Measurements from ENCODE around the gene PRKCQ.

PRKCQ gene

GRCh38 chr10:6579904-6580278, at the start of gene PRKCQ:
PRKCQ (minus strand) TSS chr10:6580276; CDS start chr10:6515135, 65,141 bp downstream.
- in situ Hi-C loops (cut with MboI; ENCODE audit: low sequenced_read_pairs), result no loop called here

DNA sequence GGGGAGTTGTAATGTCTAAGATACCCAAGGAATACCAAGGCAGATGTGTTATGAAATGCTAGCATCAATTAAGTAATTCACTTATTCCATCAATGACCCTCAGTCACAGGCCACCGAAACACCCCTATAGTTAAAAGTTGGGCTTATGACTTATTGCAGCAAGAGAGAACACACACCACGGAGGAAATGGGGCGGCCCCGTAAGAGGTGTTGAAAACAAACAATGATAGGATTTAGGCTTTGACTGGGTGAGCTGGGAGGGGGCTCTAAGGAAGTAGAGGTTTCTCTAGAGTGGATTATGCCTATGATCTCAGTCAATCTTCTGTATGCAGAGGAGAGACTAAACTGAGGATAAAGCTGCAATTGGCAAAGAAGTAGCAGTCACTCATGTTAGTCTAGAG, 45.4 kb upstream of the PRKCQ start:
- in situ Hi-C loops (cut with MboI; ENCODE audit: low sequenced_read_pairs), result no loop called here

DNA sequence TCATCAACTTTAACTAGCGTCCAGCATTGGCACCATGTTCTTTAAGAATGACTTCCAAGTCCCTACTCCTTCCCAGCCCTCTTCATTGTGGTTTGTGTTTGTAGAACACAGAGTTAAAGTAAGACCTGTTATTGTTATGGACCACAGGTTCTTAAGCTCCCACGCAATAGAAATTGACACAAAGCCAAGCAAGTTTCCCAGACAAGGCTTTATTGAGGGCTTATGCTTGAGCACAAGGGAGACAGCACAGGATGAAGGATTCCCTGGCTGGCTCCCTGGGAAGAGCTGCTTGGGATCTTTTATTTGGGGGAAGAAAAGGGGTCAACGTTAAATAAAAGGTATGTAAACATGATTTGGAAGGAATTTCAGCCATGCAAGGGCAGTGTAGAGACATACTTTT, 44.3 kb upstream of the PRKCQ start:
- in situ Hi-C loops (cut with MboI; ENCODE audit: low sequenced_read_pairs), result no loop called here

GRCh38 chr10:6622921-6623320, 42.8 kb upstream of the PRKCQ start:
- in situ Hi-C loops (cut with MboI; ENCODE audit: low sequenced_read_pairs), result no loop called here

- in situ Hi-C loops (cut with MboI; ENCODE audit: low sequenced_read_pairs), result no loop called here
Measured at GRCh38 chr10:6621536-6621935, 41.5 kb upstream of the PRKCQ start.

DNA sequence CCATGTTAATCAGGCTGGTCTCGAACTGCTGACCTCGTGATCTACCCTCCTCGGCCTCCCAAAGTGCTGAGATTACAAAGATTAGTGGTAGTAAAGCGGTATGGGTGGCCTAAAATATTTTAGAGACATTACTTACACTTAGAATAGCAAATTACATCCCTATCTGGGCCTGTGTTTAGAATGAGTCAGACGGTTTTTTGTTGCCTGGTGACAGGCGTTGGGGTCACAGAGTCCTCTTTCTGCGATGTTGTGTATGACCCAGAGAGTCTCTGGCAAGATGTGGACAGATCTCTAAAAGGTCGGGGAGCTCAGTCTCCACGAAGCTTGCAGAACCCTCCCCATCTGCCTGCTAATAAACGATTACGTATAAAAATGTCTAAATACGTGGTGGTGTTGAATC, 39.6 kb upstream of the PRKCQ start:
- in situ Hi-C loops (cut with MboI; ENCODE audit: low sequenced_read_pairs), result no loop called here

GRCh38 chr10:6618340-6618739, 38.3 kb upstream of the PRKCQ start:
- in situ Hi-C loops (cut with MboI; ENCODE audit: low sequenced_read_pairs), result no loop called here

- in situ Hi-C loops (cut with MboI; ENCODE audit: low sequenced_read_pairs), result no loop called here
Measured at GRCh38 chr10:6617309-6618076, 37.4 kb upstream of the PRKCQ start.

DNA sequence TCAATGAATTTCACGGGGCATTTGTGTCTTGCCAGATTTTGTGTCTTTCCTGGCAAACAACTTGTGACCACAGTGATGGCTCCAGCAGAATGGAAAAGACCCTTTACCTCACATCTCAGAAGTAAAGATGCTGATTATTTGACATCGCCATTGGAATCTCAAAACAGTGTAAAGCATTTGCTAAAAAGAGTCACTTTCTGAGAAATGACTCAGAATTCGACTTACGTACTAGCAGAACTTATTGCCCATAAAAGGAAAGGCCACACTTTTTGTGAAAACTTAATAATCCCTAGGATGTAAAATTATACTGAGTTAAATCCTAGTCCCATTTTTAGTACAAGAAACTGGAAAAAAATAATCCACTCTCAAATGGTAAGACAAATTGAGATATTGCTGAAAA, 35.9 kb upstream of the PRKCQ start:
- in situ Hi-C loops (cut with MboI; ENCODE audit: low sequenced_read_pairs), result no loop called here

DNA sequence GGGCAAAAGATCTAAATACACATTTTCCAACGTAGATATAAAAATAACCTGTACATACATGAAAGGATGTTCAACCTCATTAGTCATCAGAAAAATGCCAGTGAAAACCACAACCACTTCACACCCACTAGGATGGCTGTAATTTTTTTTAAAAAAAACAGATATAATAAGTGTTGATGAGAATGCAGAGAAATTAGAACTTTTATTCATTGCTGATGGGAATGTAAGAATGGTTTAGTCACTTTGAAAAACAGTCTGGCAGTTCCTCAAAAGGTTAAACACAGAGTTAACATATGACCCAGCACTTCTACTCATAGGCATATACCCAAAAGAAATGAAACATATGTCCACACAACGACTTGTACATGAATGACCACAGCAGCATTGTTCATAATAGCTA, 32.3 kb upstream of the PRKCQ start:
- in situ Hi-C loops (cut with MboI; ENCODE audit: low sequenced_read_pairs), result no loop called here

DNA sequence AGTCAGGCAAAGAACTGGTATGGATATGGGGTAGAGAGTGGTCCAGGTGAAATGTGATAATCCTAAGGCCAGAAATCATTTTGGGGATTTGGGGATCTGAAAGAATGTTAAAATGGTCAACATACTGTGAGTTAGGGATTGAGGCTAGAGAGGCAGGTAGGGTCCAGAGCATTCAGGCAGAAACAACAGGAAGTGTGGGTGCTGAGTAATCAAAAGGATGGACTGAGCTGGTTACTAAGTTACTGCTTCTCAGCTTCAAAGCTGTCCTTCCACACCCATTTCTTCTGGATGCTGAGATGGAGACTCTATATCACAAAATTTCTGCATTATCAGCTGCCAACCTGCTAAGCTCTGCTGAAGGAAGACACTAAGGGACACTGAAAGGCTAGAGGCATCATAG, 30.6 kb upstream of the PRKCQ start:
- in situ Hi-C loops (cut with MboI; ENCODE audit: low sequenced_read_pairs), result no loop called here

DNA sequence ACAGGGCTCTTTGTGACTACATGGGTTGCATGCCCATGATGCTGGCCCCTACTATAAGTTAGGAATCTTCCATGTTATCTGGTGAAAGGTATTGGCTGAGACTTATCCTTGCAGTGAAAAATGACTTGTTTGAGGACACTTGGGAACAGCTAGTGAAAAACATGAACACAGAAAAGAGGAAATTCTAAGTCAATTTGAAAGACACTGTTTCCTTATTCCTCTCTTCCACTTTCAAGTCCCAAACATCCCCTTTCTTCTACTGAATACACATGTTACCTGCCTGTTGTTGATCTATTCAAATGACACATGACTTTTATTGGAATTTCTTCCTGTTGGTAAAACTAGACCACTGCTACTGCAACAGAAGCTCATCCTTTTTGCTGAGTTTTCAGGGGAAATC, 29.5 kb upstream of the PRKCQ start:
- in situ Hi-C loops (cut with MboI; ENCODE audit: low sequenced_read_pairs), result no loop called here

DNA sequence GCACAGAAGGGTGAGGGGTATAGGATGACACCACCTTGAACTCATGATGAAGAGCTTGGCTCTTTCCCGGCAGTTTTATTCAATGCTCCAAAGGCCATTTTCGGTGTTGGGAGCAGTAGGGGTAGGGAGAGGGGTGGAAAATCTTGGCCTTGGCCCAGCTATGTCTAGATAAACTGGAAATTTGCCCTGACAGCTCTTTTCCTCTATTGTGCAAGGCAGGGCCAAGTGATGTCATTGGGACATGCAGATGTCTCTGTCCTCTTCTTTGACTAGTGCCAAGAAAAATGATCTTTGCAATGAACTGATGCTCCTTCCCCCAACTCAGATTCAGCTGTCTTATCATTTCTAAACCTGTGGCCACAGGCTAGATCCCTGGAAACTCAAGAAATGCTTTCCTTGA, 27.7 kb upstream of the PRKCQ start:
- in situ Hi-C loops (cut with MboI; ENCODE audit: low sequenced_read_pairs), result no loop called here

- in situ Hi-C loops (cut with MboI; ENCODE audit: low sequenced_read_pairs), result no loop called here
Measured at GRCh38 chr10:6607182-6607581, 27.1 kb upstream of the PRKCQ start.

DNA sequence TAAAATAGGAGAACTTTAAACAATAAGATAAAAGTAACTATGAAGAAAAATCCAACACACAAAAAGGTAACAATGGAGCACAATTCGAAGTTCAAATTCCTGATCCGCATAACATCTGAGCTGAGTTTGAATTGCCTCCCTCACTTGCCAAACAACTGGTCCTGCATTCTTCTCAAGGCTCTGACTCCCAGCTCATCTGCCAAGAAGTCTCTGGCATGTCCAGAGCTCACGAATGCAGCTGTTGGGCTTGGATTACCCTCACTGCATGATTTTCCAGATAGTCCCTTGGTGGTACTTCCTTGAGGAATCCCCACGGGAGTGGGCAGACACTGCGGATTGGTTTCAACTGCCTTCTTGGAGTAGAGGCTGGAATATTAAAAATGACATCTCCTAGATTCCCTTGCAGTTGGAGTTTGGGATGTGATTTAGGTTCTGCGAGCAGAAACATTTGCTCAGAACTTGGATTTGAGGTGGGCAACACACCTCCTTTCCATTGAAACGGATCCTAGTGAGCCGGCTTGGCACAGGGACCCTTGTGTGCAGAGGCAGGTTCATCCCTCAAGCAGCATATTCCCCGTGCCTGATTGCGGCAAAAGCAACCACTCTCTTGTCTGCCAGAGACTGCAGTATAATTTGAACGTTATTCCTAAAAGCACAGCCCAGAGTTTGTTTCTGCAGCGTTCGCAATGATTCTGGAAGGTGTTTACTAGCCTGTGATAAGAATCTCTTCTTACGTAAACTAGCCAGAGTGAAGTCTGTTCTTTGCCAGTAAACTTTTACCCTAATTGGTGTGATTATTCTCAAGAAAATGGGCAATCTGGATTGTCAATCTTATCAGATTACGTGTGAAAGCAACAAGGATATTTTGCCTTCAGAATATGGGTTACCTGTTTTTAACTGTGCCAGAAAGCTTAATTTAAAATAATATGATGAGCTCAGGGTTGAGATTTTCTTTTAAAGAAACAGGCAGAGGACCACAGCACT, 23.4 kb upstream of the PRKCQ start:
- in situ Hi-C loops (cut with MboI; ENCODE audit: low sequenced_read_pairs), result no loop called here

- in situ Hi-C loops (cut with MboI; ENCODE audit: low sequenced_read_pairs), result no loop called here
Measured at GRCh38 chr10:6602700-6603084, 22.6 kb upstream of the PRKCQ start.

DNA sequence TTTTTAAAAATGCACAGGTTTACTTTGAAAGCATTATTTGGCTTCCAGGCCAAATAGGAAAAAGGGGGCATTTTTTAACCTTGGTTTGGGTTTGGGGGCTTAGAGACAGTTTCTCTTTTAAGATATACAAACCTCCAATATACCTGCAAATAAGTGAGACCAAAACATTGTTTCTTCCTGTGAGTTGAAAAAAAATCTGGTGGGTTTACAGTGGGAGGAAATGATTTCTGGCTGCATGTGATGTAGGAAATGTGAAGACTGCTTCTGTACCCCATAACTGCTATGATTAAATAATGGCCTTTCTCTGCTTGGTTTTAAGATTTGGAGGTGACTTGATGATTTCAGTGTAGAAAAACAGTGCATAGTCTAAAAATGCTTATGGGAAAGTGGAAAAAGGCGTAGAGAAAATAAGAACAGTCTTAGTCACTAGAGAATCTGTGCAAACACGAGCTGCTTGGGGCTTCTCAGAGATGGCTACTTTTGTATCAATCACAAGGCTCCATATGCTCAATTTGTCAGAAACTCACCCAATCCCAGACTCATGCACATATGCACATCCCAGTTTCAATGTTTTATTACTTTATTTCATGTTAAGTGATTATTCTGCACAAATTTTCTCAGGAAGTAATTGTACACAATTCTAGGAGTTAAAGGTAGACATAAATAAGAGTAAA, 22.1 kb upstream of the PRKCQ start:
- in situ Hi-C loops (cut with MboI; ENCODE audit: low sequenced_read_pairs), result no loop called here

- in situ Hi-C loops (cut with MboI; ENCODE audit: low sequenced_read_pairs), result no loop called here
Measured at GRCh38 chr10:6601246-6601805, 21.2 kb upstream of the PRKCQ start.

DNA sequence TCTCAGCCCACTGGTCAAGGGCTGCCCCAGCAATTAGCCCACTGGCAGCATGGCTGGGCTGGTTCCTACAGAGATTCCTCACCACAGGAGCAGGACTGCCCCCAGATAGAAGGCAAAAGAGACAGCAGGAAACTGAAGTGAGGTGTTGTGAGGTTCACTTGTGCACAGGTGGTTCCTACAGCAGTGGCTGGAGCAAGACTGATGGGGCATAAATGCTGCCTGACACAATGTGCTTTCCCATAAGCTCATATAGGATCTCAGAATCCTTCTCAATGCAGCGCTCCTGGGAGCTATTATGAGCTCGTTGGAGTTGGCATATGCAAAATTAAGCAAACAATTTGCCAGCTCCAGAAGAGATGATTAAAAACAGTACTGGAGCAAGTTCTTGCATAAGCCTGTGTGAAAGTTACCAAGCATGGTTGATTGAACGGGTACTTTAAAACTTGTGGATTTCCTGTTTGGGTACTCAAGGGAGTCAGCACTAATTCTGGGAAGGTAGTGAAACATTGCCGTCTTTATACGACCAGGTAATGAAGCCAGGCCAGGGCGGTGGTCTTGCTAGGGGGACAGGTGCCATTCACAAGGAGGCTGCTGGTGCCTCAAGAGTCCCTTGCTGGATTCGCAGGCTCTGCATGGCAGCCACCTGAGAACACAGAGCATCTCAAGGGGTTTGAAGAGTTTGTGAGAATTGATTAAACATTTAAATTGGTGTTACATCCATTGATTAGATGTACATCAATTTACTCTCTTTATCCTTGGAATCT, 20.3 kb upstream of the PRKCQ start:
- in situ Hi-C loops (cut with MboI; ENCODE audit: low sequenced_read_pairs), result no loop called here

DNA sequence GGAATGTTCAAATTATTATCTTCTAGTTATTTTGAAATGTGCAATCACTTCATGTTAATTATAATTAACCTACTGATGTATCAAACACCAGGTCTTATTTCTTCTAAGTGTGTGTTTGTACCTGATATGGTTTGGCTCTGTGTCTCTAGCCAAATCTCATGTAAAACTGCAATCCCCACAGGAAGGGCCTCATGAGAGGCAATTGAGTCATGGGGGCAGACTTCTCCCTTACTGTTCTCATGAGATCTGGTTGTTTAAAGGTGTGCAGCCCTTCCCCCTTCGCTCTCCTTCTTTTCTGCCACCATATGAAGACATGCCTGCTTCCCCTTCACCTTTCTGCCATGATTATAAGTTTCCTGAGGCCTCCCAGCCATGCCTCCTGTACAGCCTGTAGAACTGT, 18.6 kb upstream of the PRKCQ start:
- in situ Hi-C loops (cut with MboI; ENCODE audit: low sequenced_read_pairs), result no loop called here
